Neural progenitor cell (in vitro differentiated cells): Measurements from ENCODE around the gene ACOD1. TPM values are rescaled to one million over a fixed set of nuclear protein-coding genes. Genes with fewer than 3 reads are reported as not detected.

Experiments used
- DNase-seq: peaks from one replicate; pipeline ENCODE4 v3.0.0-alpha.2; 2016; ENCODE audit warnings: low spot score
- H2AFZ ChIP-seq: fragments of 200-600 bp; sonication (generic); replicated peaks from 2 replicates; pipeline ENCODE4 v1.6.1; 2016; ENCODE audit warnings: antibody characterized with exemption
- H3F3A ChIP-seq: fragments of 200-600 bp; sonication (generic); 2 replicates; pipeline ENCODE4 v1.6.1; 2016; ENCODE audit warnings: antibody characterized with exemption, low read depth
- H3K27ac ChIP-seq: fragments of 200-600 bp; sonication (generic); 2 replicates; pipeline ENCODE4 v1.5.1; 2016; ENCODE audit warnings: mild to moderate bottlenecking
- H3K27me3 ChIP-seq: fragments of 200-600 bp; sonication (generic); 2 replicates; pipeline ENCODE4 v1.6.1; 2016; ENCODE audit warnings: mild to moderate bottlenecking, moderate library complexity
- H3K36me3 ChIP-seq: fragments of 200-600 bp; sonication (generic); 2 replicates; pipeline ENCODE4 v1.5.1; 2016
- H3K4me1 ChIP-seq: fragments of 200-600 bp; sonication (generic); 2 replicates; pipeline ENCODE4 v1.6.1; 2016; ENCODE audit warnings: mixed run types
- H3K4me2 ChIP-seq: fragments of 200-600 bp; sonication (generic); 2 replicates; pipeline ENCODE4 v1.6.1; 2016
- H3K4me3 ChIP-seq: fragments of 200-600 bp; sonication (generic); 2 replicates; pipeline ENCODE4 v1.5.1; 2016
- H3K79me2 ChIP-seq: fragments of 200-600 bp; sonication (generic); 2 replicates; pipeline ENCODE4 v1.6.1; 2016; ENCODE audit warnings: low read depth
- H3K9ac ChIP-seq: fragments of 200-600 bp; sonication (generic); 2 replicates; pipeline ENCODE4 v1.6.1; 2016
- H3K9me3 ChIP-seq: fragments of 200-600 bp; sonication (generic); 2 replicates; pipeline ENCODE4 v1.5.1; 2016; ENCODE audit warnings: low read depth
- H4K20me1 ChIP-seq: fragments of 200-600 bp; sonication (generic); 2 replicates; pipeline ENCODE4 v1.6.1; 2016; ENCODE audit warnings: low read depth
- H3K27ac Mint-ChIP-seq: 3 replicates; pipeline ENCODE4 v1.8.0; 2021; ENCODE audit warnings: mixed read lengths
- H3K27me3 Mint-ChIP-seq: 2 replicates; pipeline ENCODE4 v1.8.0; 2022; ENCODE audit warnings: low read depth, mild to moderate bottlenecking, inconsistent platforms, moderate library complexity, mixed read lengths; ENCODE audit not compliant: insufficient read depth
- H3K36me3 Mint-ChIP-seq: 3 replicates; pipeline ENCODE4 v1.8.0; 2021; ENCODE audit warnings: mixed read lengths
- H3K4me1 Mint-ChIP-seq: 3 replicates; pipeline ENCODE4 v1.8.0; 2021; ENCODE audit warnings: mixed read lengths
- H3K4me3 Mint-ChIP-seq: 3 replicates; pipeline ENCODE4 v1.8.0; 2021; ENCODE audit warnings: mild to moderate bottlenecking, moderate library complexity, mixed read lengths
- H3K9me3 Mint-ChIP-seq: 3 replicates; pipeline ENCODE4 v1.8.0; 2020; ENCODE audit warnings: mixed read lengths
- EZH2 ChIP-seq: fragments of 200-600 bp; sonication (generic); IDR thresholded peaks from 2 replicates; pipeline ENCODE4 v1.6.1; 2017; ENCODE audit warnings: antibody characterized with exemption, mild to moderate bottlenecking, moderate library complexity
- EZH2phosphoT487 ChIP-seq: fragments of 200-600 bp; sonication (generic); IDR thresholded peaks from 2 replicates; pipeline ENCODE4 v1.6.1; 2017; ENCODE audit warnings: antibody characterized with exemption
- total RNA-seq: library from RNA; depleted of rRNA; stranded (reverse); fragments of >200 nt; gene quantifications from 2 replicates; pipeline ENCODE4 v1.2.3, GENCODE V29; 2015; ENCODE audit warnings: low replicate concordance
- TF ChIP-seq, protein P1 (sequence below): fragments of 200-600 bp; sonication (generic); IDR thresholded peaks from 2 replicates; pipeline ENCODE4 v1.5.1; 2017; ENCODE audit warnings: antibody characterized with exemption, mild to moderate bottlenecking

The ACOD1 gene
- total RNA-seq, 1 donor from 2014 or later, result not detected

DNA sequence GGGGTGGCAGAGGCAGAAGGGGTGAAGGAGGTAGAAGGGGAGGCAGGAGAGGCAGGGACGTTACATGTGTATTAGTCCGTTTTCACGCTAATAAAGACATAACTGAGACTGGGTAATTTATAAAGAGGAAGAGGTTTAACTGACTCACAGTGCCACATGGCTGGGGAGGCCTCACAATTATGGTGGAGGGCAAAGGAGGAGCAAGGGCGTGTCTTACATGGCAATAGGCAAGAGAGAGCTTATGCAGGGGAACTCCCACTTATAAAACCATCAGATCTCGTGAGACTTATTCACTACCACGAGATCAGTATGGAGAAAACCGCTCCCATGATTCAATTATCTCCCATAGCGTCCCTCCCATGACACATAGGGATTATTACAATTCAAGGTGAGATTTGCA is 19.0 kb upstream of the ACOD1 start:
- H3K4me1 Mint-ChIP-seq, result peaks cover 11% of the 10 kb centered on the region
- no peak for DNase-seq
- TF ChIP-seq EZH2phosphoT487 (no peak), EZH2 (no peak)
- TF ChIP-seq, protein P1, sequence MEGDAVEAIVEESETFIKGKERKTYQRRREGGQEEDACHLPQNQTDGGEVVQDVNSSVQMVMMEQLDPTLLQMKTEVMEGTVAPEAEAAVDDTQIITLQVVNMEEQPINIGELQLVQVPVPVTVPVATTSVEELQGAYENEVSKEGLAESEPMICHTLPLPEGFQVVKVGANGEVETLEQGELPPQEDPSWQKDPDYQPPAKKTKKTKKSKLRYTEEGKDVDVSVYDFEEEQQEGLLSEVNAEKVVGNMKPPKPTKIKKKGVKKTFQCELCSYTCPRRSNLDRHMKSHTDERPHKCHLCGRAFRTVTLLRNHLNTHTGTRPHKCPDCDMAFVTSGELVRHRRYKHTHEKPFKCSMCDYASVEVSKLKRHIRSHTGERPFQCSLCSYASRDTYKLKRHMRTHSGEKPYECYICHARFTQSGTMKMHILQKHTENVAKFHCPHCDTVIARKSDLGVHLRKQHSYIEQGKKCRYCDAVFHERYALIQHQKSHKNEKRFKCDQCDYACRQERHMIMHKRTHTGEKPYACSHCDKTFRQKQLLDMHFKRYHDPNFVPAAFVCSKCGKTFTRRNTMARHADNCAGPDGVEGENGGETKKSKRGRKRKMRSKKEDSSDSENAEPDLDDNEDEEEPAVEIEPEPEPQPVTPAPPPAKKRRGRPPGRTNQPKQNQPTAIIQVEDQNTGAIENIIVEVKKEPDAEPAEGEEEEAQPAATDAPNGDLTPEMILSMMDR, result no peak
- Histone ChIP-seq H3K9ac (no peak overlapping the region), H3K9me3 (no peaks in the 10 kb centered on the region), H3K4me1 (peaks cover 17% of the 10 kb centered on the region), H2AFZ (no peak overlapping the region), H3K4me3 (no peak overlapping the region), H3K36me3 (no peaks in the 10 kb centered on the region), H3K4me2 (no peak overlapping the region), H3K27me3 (no peaks in the 10 kb centered on the region), H3K27ac (no peak overlapping the region), H3K79me2 (no peaks in the 10 kb centered on the region), H3F3A (no peaks in the 10 kb centered on the region), H4K20me1 (no peaks in the 10 kb centered on the region)
- no peak overlapping the region for H3K27ac Mint-ChIP-seq
- no peak overlapping the region for H3K4me3 Mint-ChIP-seq
- H3K9me3 Mint-ChIP-seq, result peaks cover 3% of the 10 kb centered on the region
- H3K27me3 Mint-ChIP-seq, result peaks cover 2% of the 10 kb centered on the region
- H3K36me3 Mint-ChIP-seq, result no peaks in the 10 kb centered on the region

DNA sequence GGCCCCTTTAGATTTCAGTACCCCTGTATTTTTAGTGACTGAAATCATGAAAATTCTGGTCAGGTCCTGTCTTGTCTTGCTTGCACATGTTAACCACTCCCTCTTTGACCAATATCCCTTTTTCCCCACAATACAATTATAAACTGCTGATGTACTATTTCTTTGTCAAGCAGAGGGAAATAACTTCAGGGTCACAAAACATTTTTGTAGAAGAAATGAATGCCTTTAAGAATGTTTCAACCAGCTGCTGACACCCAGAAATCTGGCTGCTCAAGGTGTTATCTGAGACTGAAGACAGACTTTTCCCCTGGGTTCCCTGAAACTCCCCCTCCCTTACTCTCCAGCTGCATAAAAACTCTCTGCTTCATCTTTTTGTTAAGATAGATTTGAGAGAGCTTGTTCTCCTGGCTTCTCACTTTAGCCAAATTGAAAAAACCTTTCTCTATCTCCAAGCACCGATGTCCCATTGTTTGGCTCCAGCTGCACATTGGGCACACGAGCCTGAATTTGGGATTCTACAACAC is 18.4 kb upstream of the ACOD1 start:
- Mint-ChIP-seq H3K4me3 (no peak overlapping the region), H3K27me3 (peaks cover 2% of the 10 kb centered on the region), H3K27ac (no peak overlapping the region), H3K36me3 (no peaks in the 10 kb centered on the region), H3K4me1 (peaks cover 11% of the 10 kb centered on the region), H3K9me3 (peaks cover 3% of the 10 kb centered on the region)
- no peak overlapping the region for H2AFZ ChIP-seq
- H3K4me3 ChIP-seq, result no peak overlapping the region
- H3K4me1 ChIP-seq, result peaks cover 17% of the 10 kb centered on the region
- H3K4me2 ChIP-seq, result no peak overlapping the region
- no peaks in the 10 kb centered on the region for H3F3A ChIP-seq
- DNase-seq, result no peak
- no peak overlapping the region for H3K27ac ChIP-seq
- no peaks in the 10 kb centered on the region for H3K79me2 ChIP-seq
- no peaks in the 10 kb centered on the region for H3K9me3 ChIP-seq
- no peaks in the 10 kb centered on the region for H3K36me3 ChIP-seq
- no peak for TF ChIP-seq EZH2phosphoT487
- TF ChIP-seq EZH2, result no peak
- TF ChIP-seq, protein P1, result no peak
- no peaks in the 10 kb centered on the region for H3K27me3 ChIP-seq
- H4K20me1 ChIP-seq, result no peaks in the 10 kb centered on the region
- no peak overlapping the region for H3K9ac ChIP-seq

DNA sequence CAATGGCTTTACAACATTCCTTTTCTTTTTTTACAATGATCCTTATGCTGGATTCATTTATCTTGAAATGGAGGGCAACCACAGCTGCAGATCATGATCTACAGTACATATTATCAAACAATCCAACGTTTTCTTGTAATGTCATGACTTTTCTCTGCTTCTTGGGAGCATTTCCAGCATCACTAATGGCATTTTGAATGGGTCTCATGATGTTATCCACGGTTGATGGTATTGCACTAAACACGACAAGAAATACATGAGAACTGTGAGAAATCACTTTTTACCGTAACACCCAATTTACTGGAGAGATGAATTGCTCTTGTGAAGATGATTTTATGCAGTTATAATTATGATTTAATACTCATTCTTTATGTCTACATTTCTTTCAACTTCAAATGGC is 16.2 kb upstream of the ACOD1 start:
- peaks cover under 1% of the 10 kb centered on the region for H3K4me1 ChIP-seq
- Mint-ChIP-seq H3K4me1 (peaks cover under 1% of the 10 kb centered on the region), H3K4me3 (no peak overlapping the region), H3K27ac (no peak overlapping the region), H3K9me3 (peaks cover 3% of the 10 kb centered on the region), H3K27me3 (peaks cover 2% of the 10 kb centered on the region), H3K36me3 (no peaks in the 10 kb centered on the region)
- H3K9ac ChIP-seq, result no peak overlapping the region
- H2AFZ ChIP-seq, result no peak overlapping the region
- TF ChIP-seq, protein P1, result no peak
- no peak for TF ChIP-seq EZH2
- no peak for TF ChIP-seq EZH2phosphoT487
- H3K79me2 ChIP-seq, result no peaks in the 10 kb centered on the region
- no peaks in the 10 kb centered on the region for H3K27me3 ChIP-seq
- no peaks in the 10 kb centered on the region for H3F3A ChIP-seq
- no peaks in the 10 kb centered on the region for H4K20me1 ChIP-seq
- H3K4me2 ChIP-seq, result no peak overlapping the region
- H3K4me3 ChIP-seq, result no peak overlapping the region
- H3K27ac ChIP-seq, result no peak overlapping the region
- H3K36me3 ChIP-seq, result no peaks in the 10 kb centered on the region
- no peaks in the 10 kb centered on the region for H3K9me3 ChIP-seq
- DNase-seq, result no peak
